GM19438 (cell line): ENCODE results near the gene TUBA3E.
"Not testable (repeated sequence)": the region's sequence is repeated elsewhere in the genome, so short reads cannot be mapped to it uniquely, and the experiment has no call there.

ENCODE experiments used
- ATAC-seq: cut with Tn5 transposase; IDR thresholded peaks from one replicate; pipeline ENCODE4 v1.9.1; 2021; ENCODE audit warnings: low read depth; ENCODE audit not compliant: unreplicated experiment

The TUBA3E gene

DNA sequence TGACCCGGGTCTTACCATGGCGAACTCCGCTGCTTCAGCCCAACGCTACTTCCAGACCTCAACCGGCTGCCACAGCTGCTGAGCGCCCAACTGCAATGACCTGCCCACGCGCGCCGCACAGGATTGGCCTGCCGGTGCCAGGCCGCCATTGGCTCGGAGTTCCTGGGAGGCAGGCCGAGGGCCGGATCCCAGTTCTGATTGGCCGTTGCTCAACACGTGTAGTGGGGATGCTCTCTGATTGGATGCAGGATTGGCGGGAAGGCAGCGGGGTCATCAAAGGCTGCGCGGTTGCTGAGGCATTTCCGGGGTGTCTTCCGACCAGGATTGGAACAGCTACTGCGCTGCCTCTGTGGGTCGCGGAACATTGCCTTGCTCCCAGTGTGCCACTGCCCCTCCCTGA is at the start of gene TUBA3E:
Gene TUBA3E (minus strand): TSS at position 97 of the 400 bp plus-strand sequence. CDS start 79 bp downstream, at position 18.
- ATAC-seq = no peak

DNA sequence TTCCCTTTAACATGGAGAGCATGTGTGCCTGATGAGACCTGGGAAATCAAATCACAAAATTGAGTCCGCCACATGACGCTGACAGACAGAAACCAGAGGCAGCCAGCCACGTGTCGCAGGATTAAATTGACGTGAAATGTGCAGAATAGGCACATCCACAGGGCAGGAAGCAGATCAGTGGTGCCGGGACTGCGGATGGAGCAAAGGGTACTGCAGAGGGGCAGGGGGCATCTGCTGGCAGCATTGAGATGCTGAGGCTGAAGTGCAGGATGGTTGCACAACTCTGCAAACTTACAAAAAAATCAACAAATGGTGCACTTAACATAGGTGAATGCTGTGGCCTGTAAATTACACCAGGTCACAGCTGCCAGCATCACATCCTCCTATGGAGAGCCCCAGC is 48.2 kb upstream of the TUBA3E start:
- no peak for ATAC-seq

DNA sequence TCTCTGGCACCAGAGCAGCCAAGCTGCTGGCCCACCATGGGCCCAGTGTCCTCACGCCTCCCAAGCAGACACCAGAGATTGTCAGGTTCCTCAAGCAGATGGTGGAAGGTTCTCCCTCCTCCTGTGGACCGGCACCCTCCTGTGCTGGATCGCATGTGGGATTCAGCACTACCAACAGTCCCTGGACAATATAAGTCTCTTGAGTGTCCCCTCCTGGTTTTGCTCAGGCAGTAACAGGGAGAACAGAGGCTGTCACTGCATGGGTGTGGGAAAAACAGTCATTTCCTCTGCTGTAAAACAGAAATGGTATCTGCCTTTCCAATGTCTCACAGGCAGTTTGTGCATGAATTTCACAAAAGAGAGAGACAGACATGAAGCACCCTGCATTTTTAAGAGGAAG is 47.7 kb upstream of the TUBA3E start:
- no peak for ATAC-seq

DNA sequence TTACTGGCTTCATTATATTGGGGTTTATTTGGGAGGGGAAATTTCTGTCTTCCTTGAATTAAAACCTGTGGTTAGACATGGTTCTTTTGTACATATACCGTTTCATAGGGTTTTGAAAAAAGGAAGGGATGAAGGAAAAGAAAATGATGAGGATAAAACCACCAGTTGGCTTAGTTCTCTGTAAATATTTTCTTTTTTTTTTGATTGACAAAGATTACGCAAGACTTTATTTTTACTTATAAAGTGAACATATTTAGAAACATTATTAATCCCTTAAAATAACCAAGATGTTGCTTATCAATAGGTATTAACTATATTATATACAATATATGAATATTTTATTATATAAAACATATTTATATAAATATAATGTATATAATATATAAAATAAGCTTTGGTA is 45.1 kb upstream of the TUBA3E start:
- no peak for ATAC-seq

DNA sequence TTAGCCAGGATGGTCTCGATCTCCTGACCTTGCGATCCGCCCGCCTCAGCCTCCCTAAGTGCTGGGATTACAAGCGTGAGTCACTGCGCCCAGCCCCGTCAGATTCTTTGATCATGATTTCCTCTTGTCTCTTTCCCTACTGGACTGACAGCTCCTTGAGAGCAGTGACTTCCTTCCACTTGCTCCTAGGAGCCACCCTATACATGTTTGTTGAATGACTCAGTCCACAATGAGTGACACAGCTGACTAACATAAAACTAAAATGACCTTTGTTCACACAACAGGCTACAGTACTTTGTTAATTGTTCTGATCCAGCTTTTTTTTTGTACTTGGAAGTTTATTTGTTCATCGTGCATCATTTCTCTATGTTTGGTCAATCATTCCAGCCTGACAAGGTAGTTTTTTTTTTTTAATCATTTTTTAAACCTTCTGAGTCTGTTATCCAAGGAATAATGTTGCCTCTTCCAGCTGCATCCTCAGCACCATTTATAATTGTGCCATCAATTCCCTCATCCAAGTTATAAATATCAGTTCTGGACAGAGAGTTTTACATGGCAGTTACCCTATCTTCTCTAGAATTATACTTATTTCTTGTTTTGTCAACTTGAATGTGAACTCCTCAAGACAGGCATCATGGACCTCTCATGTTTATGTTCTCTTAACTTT is 42.9 kb upstream of the TUBA3E start:
- ATAC-seq = no peak

DNA sequence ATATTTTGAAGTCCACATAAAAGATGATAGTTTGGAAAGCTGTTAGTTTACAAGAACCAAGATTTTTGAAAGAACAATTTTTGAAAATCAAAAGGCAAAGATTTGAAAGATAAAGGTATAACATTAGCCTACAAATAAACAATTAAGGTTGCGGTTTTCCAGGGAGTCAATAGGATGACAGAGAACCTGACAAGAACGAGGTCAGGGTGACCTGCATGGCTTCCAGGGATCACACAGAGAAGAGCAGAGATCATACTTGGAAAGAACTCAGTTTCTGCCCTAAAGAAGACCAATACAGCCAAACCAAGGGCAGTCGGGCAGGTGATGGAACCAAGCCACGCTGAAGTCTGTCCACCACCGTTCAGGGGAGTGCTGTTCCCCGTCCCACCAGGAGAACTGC is 41.3 kb upstream of the TUBA3E start:
- not testable (repeated sequence) for ATAC-seq

DNA sequence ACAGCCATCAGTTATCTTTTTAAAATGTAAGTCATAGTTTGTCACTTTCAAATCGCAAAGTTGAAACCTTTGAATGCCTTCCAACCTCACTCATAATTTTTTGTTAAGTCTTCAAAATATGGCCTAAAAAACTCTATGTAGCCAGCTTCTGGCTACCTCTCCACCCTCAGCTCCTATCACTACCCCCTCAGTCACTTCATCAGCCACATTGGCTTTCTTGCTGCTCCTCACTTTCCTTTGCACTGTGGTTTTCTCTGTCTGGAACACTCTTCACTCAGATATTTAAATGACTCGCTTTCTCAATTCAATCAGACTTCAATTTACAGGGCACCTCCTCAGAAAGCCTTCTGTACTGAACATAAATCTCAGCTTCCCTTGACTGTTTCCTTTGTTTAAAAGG is 34.8 kb upstream of the TUBA3E start:
- not testable (repeated sequence) for ATAC-seq

DNA sequence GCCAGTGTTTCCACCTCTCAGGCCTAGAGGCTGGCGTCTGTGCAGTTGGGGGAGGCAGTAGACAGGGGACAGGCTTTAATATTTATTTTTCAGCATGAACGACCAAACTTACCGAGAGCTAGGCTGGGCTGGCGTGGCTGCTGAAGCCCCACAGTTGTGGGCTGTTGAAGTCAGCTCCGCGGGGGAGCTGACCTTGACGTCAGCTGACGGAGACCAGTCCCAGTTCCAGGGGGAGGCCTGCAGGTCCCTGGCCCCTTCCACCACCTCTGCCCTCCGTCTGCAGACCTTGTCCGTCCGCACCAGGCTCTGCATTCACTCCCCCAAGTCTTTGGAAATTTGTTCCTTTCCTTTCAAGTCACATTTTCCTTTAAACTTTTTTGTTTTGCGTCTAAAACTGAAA is 33.4 kb upstream of the TUBA3E start:
- no peak for ATAC-seq

- not testable (repeated sequence) for ATAC-seq
Measured at GRCh38 chr2:130230907-130231306, 32.7 kb upstream of the TUBA3E start.

DNA sequence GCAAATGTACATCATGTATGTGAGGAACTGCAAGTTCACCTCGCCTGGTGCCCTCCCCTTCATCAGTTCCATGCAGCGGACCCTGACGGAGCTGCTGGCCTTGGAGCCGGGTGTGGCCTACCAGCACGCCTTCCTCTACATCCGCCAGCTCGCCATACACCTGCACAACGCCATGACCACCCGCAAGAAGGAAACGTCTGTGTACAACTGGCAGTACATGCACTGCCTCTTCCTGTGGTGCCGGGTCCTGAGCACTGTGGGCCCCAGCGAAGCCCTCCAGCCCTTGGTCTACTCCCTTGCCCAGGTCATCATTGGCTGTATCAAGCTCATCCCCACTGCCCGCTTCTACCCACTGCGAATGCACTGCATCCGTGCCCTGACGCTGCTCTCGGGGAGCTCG is 32.1 kb upstream of the TUBA3E start:
- not testable (repeated sequence) for ATAC-seq

GRCh38 chr2:130229161-130229510 is 30.9 kb upstream of the TUBA3E start:
- not testable (repeated sequence) for ATAC-seq

DNA sequence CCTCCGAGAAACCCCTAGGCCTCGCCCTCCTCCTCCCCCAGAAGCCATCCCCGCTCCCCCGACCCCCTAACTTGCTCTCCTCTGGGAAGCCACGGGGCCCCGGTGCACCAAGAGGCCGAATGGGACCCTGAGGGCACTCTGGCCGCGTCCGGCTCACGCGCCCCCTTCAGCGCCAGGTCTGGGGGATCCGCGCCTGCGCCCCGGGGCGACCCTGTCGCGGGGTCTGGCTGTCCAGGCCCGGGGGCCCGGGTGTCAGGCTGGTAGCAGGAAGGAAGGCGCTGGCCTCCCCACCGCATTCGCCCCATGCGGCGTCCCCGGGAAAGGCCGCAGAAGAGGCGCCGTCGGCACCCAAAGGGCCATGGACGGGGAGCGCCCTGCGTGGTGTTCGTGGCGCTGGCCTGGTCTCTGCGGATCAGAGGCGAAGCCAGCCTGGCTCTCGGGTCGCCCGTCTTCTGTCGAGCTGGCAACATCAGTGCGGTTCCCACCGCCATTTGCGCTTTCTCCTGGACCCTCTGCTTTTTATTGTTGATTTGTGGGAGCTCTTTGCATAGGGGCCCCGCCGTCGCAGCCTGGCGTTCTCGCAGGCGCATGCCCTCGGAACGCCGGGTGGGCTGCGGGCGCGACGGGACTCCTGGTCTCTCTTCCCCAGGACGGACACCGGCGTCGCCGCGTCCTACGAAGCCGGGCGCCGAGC is 30.4 kb upstream of the TUBA3E start:
- not testable (repeated sequence) for ATAC-seq

DNA sequence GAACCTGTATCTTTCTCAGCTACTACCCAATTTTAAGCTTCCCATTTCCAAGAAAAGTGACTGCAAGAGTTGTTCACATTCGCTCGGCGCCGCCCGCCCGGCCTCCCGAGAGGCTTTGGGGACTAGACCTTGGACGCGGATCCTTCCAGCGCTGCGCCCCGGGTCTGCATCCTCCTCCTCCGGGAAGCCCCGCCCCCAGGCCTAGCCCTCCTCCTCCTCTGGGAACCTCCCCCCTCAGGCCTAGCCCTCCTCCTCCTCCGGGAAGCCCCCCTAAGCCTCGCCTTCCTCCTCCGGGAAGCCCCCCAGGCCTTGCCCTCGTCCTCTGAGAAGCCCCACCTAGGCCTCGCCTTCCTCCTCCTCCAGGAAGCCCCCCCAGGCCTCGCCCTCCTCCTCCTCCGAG is 29.8 kb upstream of the TUBA3E start:
- not testable (repeated sequence) for ATAC-seq

- not testable (repeated sequence) for ATAC-seq
Measured at GRCh38 chr2:130222523-130222922, 24.3 kb upstream of the TUBA3E start.

DNA sequence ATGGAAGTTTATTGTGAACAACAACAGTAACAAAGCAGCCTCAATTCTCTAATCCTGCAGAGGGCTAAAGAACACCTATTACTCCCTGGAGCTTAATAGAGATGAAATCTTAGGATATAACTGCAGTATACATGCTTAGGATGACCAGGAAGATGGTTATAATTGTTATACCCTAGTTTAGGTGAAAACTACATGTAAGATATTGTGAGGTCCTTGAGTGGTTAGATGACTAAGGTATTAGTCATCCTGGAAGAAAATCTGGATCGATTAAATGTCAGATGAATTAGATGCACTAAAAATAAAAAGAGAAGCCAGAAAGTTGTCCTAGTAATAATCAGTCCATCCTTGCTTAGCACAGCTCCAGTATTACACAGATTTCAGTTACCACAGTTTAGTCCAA is 22.3 kb upstream of the TUBA3E start:
- ATAC-seq = not testable (repeated sequence)

- not testable (repeated sequence) for ATAC-seq
Measured at GRCh38 chr2:130219147-130219546, 20.9 kb upstream of the TUBA3E start.

DNA sequence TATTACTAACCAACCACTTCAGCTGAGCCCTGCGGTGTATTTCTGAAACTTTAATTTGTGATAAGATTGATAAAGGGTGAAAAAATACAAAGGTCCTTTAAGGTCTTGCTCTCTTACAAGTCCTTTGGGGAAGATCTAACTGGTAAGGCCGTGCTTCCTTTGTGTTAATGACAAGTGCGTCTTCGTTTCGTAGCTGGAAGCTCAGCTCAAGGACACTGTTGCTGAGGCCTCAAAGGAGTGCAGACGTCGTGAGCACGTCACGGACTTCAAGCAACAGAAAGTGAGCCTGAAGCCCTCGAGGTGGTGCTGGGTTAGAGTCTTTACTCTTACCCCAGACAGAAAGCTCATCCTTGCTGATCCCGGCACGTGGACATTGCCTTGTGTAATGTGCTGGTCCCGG is 8.8 kb upstream of the TUBA3E start:
- not testable (repeated sequence) for ATAC-seq

GRCh38 chr2:130203150-130203549 is 4.9 kb upstream of the TUBA3E start:
- ATAC-seq = not testable (repeated sequence)

GRCh38 chr2:130202518-130202917 is 4.3 kb upstream of the TUBA3E start:
- ATAC-seq = not testable (repeated sequence)

DNA sequence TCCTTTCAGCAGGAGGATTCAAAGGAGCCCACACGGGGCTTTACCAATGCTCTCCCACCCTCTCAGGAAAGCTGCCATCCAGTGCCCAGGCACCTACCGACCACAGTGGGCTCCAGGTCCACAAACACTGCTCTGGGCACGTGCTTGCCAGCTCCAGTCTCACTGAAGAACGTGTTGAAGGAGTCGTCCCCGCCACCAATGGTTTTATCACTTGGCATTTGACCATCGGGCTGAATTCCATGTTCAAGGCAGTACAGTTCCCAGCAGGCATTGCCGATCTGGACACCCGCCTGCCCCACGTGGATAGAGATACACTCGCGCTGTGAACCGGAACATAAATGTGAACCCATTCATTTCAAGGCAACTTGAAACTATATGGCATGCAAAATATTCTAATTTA is 2.2 kb downstream of the TUBA3E start:
- ATAC-seq = not testable (repeated sequence)

DNA sequence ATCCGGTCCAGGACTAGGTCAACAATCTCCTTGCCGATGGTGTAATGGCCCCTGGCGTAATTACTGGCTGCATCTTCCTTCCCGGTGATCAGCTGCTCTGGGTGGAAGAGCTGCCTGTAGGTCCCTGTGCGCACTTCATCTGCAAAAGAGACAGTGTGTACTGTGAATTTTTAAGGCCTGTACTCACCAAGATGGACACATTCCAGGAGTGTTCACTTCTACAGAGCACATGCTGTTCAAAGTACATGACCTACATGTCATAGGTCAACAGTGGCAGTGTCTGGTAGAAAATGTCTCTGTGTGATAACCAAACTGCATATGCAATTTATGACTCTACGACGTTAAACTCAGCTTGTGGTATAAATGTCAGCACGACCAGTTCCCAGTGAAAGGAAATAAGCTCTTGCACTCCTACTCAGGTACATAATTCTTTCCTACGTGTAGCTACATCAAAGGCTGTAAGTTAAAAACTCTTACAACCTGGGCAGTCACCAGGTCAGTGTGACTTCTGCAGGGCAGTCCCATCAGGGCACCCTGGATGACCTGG is 3.1 kb downstream of the TUBA3E start:
- ATAC-seq = not testable (repeated sequence)

- ATAC-seq = not testable (repeated sequence)
Measured at GRCh38 chr2:130193824-130194223, 4.4 kb downstream of the TUBA3E start.
